RKO (cell line): Measurements from ENCODE around the gene MFSD2B.
"Not testable (repeated sequence)": the region's sequence is repeated elsewhere in the genome, so short reads cannot be mapped to it uniquely, and the experiment has no call there.

Source experiments
- DNase-seq: peaks from one replicate; pipeline ENCODE4 v3.0.0-alpha.2; 2016; ENCODE audit warnings: low spot score

The MFSD2B gene

GRCh38 chr2:24009680-24010476, at the start of gene MFSD2B:
TSS of gene MFSD2B (plus strand) at chr2:24010085. CDS start at chr2:24010097, 12 bp downstream.
- no peak for DNase-seq

- no peak for DNase-seq
Observed at GRCh38 chr2:23967846-23968245, 42.0 kb upstream of the MFSD2B start.

- no peak for DNase-seq
Observed at GRCh38 chr2:23976883-23977282, 33.0 kb upstream of the MFSD2B start.

- DNase-seq: peak; percentile 55
Observed at GRCh38 chr2:23988371-23988770, 21.5 kb upstream of the MFSD2B start.

GRCh38 chr2:23992931-23993330, 17.0 kb upstream of the MFSD2B start:
- no peak for DNase-seq

- DNase-seq: no peak
Observed at GRCh38 chr2:23993736-23994269, 16.1 kb upstream of the MFSD2B start.

GRCh38 chr2:23994567-23994966, 15.3 kb upstream of the MFSD2B start:
- DNase-seq: no peak

- DNase-seq: no peak
Observed at GRCh38 chr2:24007693-24008092, 2.2 kb upstream of the MFSD2B start.

- DNase-seq: no peak
Observed at GRCh38 chr2:24008672-24009366, 1.1 kb upstream of the MFSD2B start.

GRCh38 chr2:24009367-24009679, 562 bp upstream of the MFSD2B start:
- DNase-seq: no peak

- DNase-seq: no peak
Observed at GRCh38 chr2:24010477-24011249, 778 bp downstream of the MFSD2B start.

GRCh38 chr2:24011250-24012104, 1.6 kb downstream of the MFSD2B start:
- no peak for DNase-seq

GRCh38 chr2:24012521-24013188, 2.8 kb downstream of the MFSD2B start:
- DNase-seq: no peak

- not testable (repeated sequence) for DNase-seq
Observed at GRCh38 chr2:24014902-24015301, 5.0 kb downstream of the MFSD2B start.

GRCh38 chr2:24015562-24016375, 5.9 kb downstream of the MFSD2B start:
- DNase-seq: peak; percentile 36

GRCh38 chr2:24016376-24016761, 6.5 kb downstream of the MFSD2B start:
- DNase-seq: no peak

- DNase-seq: no peak
Observed at GRCh38 chr2:24016853-24017703, 7.2 kb downstream of the MFSD2B start.

GRCh38 chr2:24017711-24018110, 7.8 kb downstream of the MFSD2B start:
- DNase-seq: no peak

GRCh38 chr2:24018241-24018640, 8.4 kb downstream of the MFSD2B start:
- DNase-seq: no peak
